ENCODE results near the gene LRMDA. TPM values are rescaled to one million over a fixed set of nuclear protein-coding genes. Genes with fewer than 3 reads are reported as not detected.
A peak's percentile ranks its signal among the peaks of the same experiment; 100 is the strongest.

The LRMDA gene
- total RNA-seq, 1 experiment from 2014 or later = 4.8 TPM

- no peak for TF ChIP-seq REST (IDR thresholded peaks at IDR 0.05; ENCODE audit: low read depth)
- no peak for TF ChIP-seq YY1 (IDR thresholded peaks at IDR 0.05; ENCODE audit: extremely low read depth, insufficient replicate concordance, low read depth, low read length)
- no peak for TF ChIP-seq RAD21 (IDR thresholded peaks at IDR 0.05; ENCODE audit: low read depth)
- no peak for TF ChIP-seq CBX3 (IDR thresholded peaks at IDR 0.05; ENCODE audit: low read depth)
- no peak for TF ChIP-seq FOSL1 (IDR thresholded peaks at IDR 0.05; ENCODE audit: low read depth)
- no peak for TF ChIP-seq ZBTB33 (IDR thresholded peaks at IDR 0.05; ENCODE audit: extremely low read depth, insufficient replicate concordance, low read length)
Measured at GRCh38 chr10:75397496-75398199, 33.8 kb upstream of the LRMDA start (continued).

- ATAC-seq (no peak), DNase-seq (ENCODE audit: low read depth, low spot score) (no peak)
- peaks cover 0 to 12% of the 10 kb centered on the region in 2 experiments; a peak in 2 of 4 replicates for H3K36me3 ChIP-seq (ENCODE audit: control insufficient read depth in 1 of 2, insufficient read depth in 2 of 2, low read length in 2 of 2)
- no peaks in the 10 kb centered on the region for H4K20me1 ChIP-seq (ENCODE audit: insufficient read depth)
- peaks cover 15 to 47% of the 10 kb centered on the region in 2 experiments; a peak in 3 of 4 replicates for H3K4me1 ChIP-seq (ENCODE audit: control insufficient read depth in 1 of 2, insufficient read depth in 2 of 2, low read length in 2 of 2)
- peaks cover 51% of the 10 kb centered on the region for H3K79me2 ChIP-seq (ENCODE audit: insufficient read depth, low read length)
- ChIA-PET POLR2A (no interaction called here), CTCF (interaction anchor here (0.8 to 2.4 kb wide), 2 partner anchors 689 to 905 kb away, joined by 3 to 15 read pairs; no protein-coding TSS in a partner anchor), RAD21 (ENCODE audit: low non-redundant PET in 1 of 2, low total read pairs in 2 of 2, uncharacterized antibody in 2 of 2, unreplicated experiment in 2 of 2) (no interaction called here)
- BruUV-seq (replicated peaks) = no TSS peak
- H3K27ac ChIP-seq (ENCODE audit: low read depth, low read length) = peak overlapping the region; percentile 97
- H3K9me2 ChIP-seq (ENCODE audit: insufficient read depth) = no peaks in the 10 kb centered on the region
- no peaks in the 10 kb centered on the region for H3K9me3 ChIP-seq (ENCODE audit: control insufficient read depth in 1 of 2, insufficient read depth in 1 of 2, low read depth in 1 of 2, low read length in 2 of 2)
- intact Hi-C loops (cut with micrococcal nuclease) = no loop called here
- H3K9ac ChIP-seq (ENCODE audit: low read length) = peak overlapping the region; percentile 92
- H3K4me3 ChIP-seq (replicated peaks in 1 of 2; ENCODE audit: low read depth in 1 of 2, low read length in 2 of 2) = peak overlapping the region in 1 of 2 experiments; percentile 93; a peak in 2 of 4 replicates
- H3K27me3 ChIP-seq (ENCODE audit: insufficient read depth, low read length) = no peaks in the 10 kb centered on the region
- no peak overlapping the region for H2AFZ ChIP-seq (ENCODE audit: low read depth, low read length, poor library complexity, severe bottlenecking)
- H3K4me2 ChIP-seq (ENCODE audit: low read length) = peak overlapping the region; percentile 100
- TF ChIP-seq EGR1 (IDR thresholded peaks at IDR 0.05; ENCODE audit: low read depth) (no peak), CEBPB (IDR thresholded peaks at IDR 0.05; ENCODE audit: low read depth) (no peak), ZNF274 (IDR thresholded peaks at IDR 0.05; ENCODE audit: low read depth, low read length) (no peak), POLR2A (IDR thresholded peaks at IDR 0.05; ENCODE audit: borderline replicate concordance, extremely low read depth, insufficient read depth, insufficient read length) (no peak), FOSL1 (IDR thresholded peaks at IDR 0.05; ENCODE audit: low read depth) (no peak), CTCF (IDR thresholded peaks at IDR 0.05 in 2 of 3, conservative IDR thresholded peaks at IDR 0.05 in 1 of 3; ENCODE audit: borderline replicate concordance in 1 of 3, insufficient read depth in 1 of 3, low read depth in 2 of 3, low read length in 2 of 3) (no peak), POLR2AphosphoS5 (IDR thresholded peaks at IDR 0.05; ENCODE audit: low read depth, low read length) (no peak), MAX (IDR thresholded peaks at IDR 0.05) (no peak), YY1 (IDR thresholded peaks at IDR 0.05; ENCODE audit: extremely low read depth, insufficient replicate concordance, low read depth, low read length) (no peak)
Measured at GRCh38 chr10:75398200-75398691, 33.2 kb upstream of the LRMDA start.

Data from HCT116 (cell line).